ENCODE measurements around the gene ZSCAN10. TPM values are rescaled to one million over a fixed set of nuclear protein-coding genes. Genes with fewer than 3 reads are reported as not detected.

The ZSCAN10 gene
- total and polyA plus RNA-seq, 9 of the 15 experiments (the other 6 are each of a cell fraction or from before 2014, with no cell fraction given) = 0.22 TPM; not detected in 8

DNA sequence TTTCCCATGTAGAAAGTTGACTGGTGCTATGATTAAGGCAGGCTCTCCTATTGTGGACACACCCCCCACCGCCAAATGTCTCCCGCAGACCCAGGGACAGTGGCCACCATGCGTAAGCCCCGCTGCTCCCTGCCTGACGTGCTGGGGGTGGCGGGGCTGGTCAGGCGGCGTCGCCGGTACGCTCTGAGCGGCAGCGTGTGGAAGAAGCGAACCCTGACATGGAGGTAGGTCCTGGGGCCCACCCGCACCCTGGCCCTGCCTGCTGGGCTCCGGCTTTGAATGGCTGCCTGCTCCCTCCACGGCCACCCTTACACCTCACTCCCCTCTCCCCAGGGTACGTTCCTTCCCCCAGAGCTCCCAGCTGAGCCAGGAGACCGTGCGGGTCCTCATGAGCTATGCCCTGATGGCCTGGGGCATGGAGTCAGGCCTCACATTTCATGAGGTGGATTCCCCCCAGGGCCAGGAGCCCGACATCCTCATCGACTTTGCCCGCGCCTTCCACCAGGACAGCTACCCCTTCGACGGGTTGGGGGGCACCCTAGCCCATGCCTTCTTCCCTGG, 49.1 kb downstream of the ZSCAN10 start:
- WGBS (ENCODE audit: insufficient coverage, low coverage, missing lambda C conversion rate) = 20% methylated on average over 20 of the region's 26 CpGs
- FAIRE-seq (no peak), ATAC-seq (no peak), DNase-seq (ENCODE audit: extremely low read depth in 1 of 4, low spot score in 3 of 4) (no peak)
- TF ChIP-seq GABPA (tag; conservative IDR thresholded peaks at IDR 0.05; ENCODE audit: low read depth) (no peak), POLR2G (IDR thresholded peaks at IDR 0.05; ENCODE audit: low read depth, low read length) (peak; percentile 59)
- TF ChIP-seq, protein P1, sequence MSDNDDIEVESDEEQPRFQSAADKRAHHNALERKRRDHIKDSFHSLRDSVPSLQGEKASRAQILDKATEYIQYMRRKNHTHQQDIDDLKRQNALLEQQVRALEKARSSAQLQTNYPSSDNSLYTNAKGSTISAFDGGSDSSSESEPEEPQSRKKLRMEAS (CRISPR knock-in tag; IDR thresholded peaks at IDR 0.05) = 0 out of 2 replicates have a peak, but pooled peaks have one; percentile 11
- Histone ChIP-seq H3K4me3 (no peak overlapping the region), H3K27ac (ENCODE audit: extremely low read depth, low read depth, low read length) (no peak overlapping the region), H3K27me3 (ENCODE audit: control insufficient read depth in 2 of 2, insufficient read depth in 2 of 2, low read length in 2 of 2) (peaks cover 12 to 48% of the 10 kb centered on the region in 2 experiments; a peak in 4 of 5 replicates), H3K4me1 (replicated peaks in 1 of 2; ENCODE audit: control insufficient read depth in 2 of 2, insufficient read depth in 2 of 2, low read length in 2 of 2) (peaks cover 3 to 26% of the 10 kb centered on the region in 2 experiments; a peak in 3 of 5 replicates), H3K9me3 (replicated peaks; ENCODE audit: control insufficient read depth, insufficient read depth, low read depth, low read length) (no peaks in the 10 kb centered on the region), H3K9ac (ENCODE audit: insufficient read depth in 1 of 2, low read depth in 2 of 2, low read length in 2 of 2) (peak overlapping the region in 1 of 2 experiments; percentile 28; a peak in 2 of 4 replicates), H3K9me1 (ENCODE audit: control insufficient read depth, insufficient read depth, low read length) (no peaks in the 10 kb centered on the region), H3K79me2 (ENCODE audit: control insufficient read depth, insufficient read depth, low read length) (no peaks in the 10 kb centered on the region), H3K36me3 (ENCODE audit: control insufficient read depth, insufficient read depth, low read length) (no peaks in the 10 kb centered on the region), H4K20me1 (replicated peaks; ENCODE audit: control insufficient read depth, insufficient read depth, low read length) (no peaks in the 10 kb centered on the region; the same call in 1 of the 2 replicates), H2AFZ (ENCODE audit: low read depth, low read length) (no peak overlapping the region), H3K4me2 (ENCODE audit: insufficient read depth, low read length) (no peak overlapping the region)
- ChIA-PET CTCF (ENCODE audit: low intra/inter-chr PET ratio) (no interaction called here), POLR2A (interaction anchor here (0.6 kb wide), 1 partner anchor 237 kb away, joined by 3 read pairs; no protein-coding TSS in a partner anchor)
- BruUV-seq (replicated peaks) = no TSS peak
- intact Hi-C loops (cut with micrococcal nuclease) (loop anchor here (10.0 kb wide), 1 partner anchor 125 kb away; no protein-coding TSS in a partner anchor), in situ Hi-C loops (cut with MboI) (no loop called here)

DNA sequence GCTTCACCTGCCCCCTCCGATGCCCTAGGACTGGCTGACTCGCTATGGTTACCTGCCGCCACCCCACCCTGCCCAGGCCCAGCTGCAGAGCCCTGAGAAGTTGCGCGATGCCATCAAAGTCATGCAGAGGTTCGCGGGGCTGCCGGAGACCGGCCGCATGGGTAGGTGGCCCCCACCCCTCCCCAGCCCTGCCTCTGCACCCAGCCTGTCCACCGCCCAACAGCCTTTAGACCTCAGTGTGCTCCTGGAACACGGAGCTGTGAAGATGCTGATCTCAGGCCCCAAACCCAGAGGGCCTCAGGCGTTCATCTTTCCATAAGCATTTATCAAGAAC, 51.7 kb downstream of the ZSCAN10 start:
- Histone ChIP-seq H3K9me1 (ENCODE audit: control insufficient read depth, insufficient read depth, low read length) (no peaks in the 10 kb centered on the region), H3K36me3 (ENCODE audit: control insufficient read depth, insufficient read depth, low read length) (no peaks in the 10 kb centered on the region), H3K4me1 (replicated peaks in 1 of 2; ENCODE audit: control insufficient read depth in 2 of 2, insufficient read depth in 2 of 2, low read length in 2 of 2) (peaks cover 3 to 26% of the 10 kb centered on the region in 2 experiments; a peak in 3 of 5 replicates), H3K4me2 (ENCODE audit: insufficient read depth, low read length) (no peak overlapping the region), H3K79me2 (ENCODE audit: control insufficient read depth, insufficient read depth, low read length) (no peaks in the 10 kb centered on the region), H4K20me1 (replicated peaks; ENCODE audit: control insufficient read depth, insufficient read depth, low read length) (no peaks in the 10 kb centered on the region; the same call in 1 of the 2 replicates), H3K9ac (ENCODE audit: insufficient read depth in 1 of 2, low read depth in 2 of 2, low read length in 2 of 2) (no peak overlapping the region; a peak in 1 of 4 replicates), H3K27me3 (ENCODE audit: control insufficient read depth in 2 of 2, insufficient read depth in 2 of 2, low read length in 2 of 2) (peaks cover 19 to 62% of the 10 kb centered on the region in 2 experiments; a peak in 4 of 5 replicates), H3K27ac (ENCODE audit: extremely low read depth, low read depth, low read length) (no peak overlapping the region), H3K9me3 (replicated peaks; ENCODE audit: control insufficient read depth, insufficient read depth, low read depth, low read length) (no peaks in the 10 kb centered on the region), H2AFZ (ENCODE audit: low read depth, low read length) (no peak overlapping the region), H3K4me3 (no peak overlapping the region)
- WGBS (ENCODE audit: insufficient coverage, low coverage, missing lambda C conversion rate) = 43% methylated on average over 13 of the region's 13 CpGs
- in situ Hi-C loops (cut with MboI) = no loop called here
- ChIA-PET POLR2A (interaction anchor here (0.5 to 1.9 kb wide), 4 partner anchors 16 to 36 kb away, joined by 3 to 6 read pairs (median 3); partner anchors contain the start of genes CLDN6, HCFC1R1 and THOC6), CTCF (ENCODE audit: low intra/inter-chr PET ratio) (no interaction called here)
- ATAC-seq = no peak
- no TSS peak for BruUV-seq (replicated peaks)
- FAIRE-seq = no peak
- no peak for DNase-seq (ENCODE audit: extremely low read depth in 1 of 4, low spot score in 3 of 4)
- intact Hi-C loops (cut with micrococcal nuclease) = no loop called here
- TF ChIP-seq NFIC (IDR thresholded peaks at IDR 0.05) (no peak), FOXA1 (IDR thresholded peaks at IDR 0.05; ENCODE audit: borderline replicate concordance) (no peak), SMARCC2 (IDR thresholded peaks at IDR 0.05; ENCODE audit: low read depth) (no peak), HNRNPL (IDR thresholded peaks at IDR 0.05; ENCODE audit: low read depth, low read length) (no peak), HDAC1 (IDR thresholded peaks at IDR 0.05) (no peak)
- TF ChIP-seq, protein P2, sequence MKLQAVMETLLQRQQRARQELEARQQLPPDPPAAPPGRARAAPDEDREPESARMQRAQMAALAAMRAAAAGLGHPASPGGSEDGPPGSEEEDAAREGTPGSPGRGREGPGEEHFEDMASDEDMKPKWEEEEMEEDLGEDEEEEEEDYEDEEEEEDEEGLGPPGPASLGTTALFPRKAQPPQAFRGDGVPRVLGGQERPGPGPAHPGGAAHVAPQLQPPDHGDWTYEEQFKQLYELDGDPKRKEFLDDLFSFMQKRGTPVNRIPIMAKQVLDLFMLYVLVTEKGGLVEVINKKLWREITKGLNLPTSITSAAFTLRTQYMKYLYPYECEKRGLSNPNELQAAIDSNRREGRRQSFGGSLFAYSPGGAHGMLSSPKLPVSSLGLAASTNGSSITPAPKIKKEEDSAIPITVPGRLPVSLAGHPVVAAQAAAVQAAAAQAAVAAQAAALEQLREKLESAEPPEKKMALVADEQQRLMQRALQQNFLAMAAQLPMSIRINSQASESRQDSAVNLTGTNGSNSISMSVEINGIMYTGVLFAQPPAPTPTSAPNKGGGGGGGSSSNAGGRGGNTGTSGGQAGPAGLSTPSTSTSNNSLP (IDR thresholded peaks at IDR 0.05; ENCODE audit: borderline replicate concordance, low read depth, low read length) = no peak
- TF ChIP-seq, protein P3, sequence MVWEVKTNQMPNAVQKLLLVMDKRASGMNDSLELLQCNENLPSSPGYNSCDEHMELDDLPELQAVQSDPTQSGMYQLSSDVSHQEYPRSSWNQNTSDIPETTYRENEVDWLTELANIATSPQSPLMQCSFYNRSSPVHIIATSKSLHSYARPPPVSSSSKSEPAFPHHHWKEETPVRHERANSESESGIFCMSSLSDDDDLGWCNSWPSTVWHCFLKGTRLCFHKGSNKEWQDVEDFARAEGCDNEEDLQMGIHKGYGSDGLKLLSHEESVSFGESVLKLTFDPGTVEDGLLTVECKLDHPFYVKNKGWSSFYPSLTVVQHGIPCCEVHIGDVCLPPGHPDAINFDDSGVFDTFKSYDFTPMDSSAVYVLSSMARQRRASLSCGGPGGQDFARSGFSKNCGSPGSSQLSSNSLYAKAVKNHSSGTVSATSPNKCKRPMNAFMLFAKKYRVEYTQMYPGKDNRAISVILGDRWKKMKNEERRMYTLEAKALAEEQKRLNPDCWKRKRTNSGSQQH (CRISPR knock-in tag; IDR thresholded peaks at IDR 0.05) = no peak
